Psoas muscle (tissue), 8 donors: Measurements from ENCODE around the gene CNEP1R1. TPM values are rescaled to one million over a fixed set of nuclear protein-coding genes. Genes with fewer than 3 reads are reported as not detected.

Experiments used
- ATAC-seq, 4 donors: fragments of 200-7000 bp; cut with Tn5 transposase; one replicate each; pipeline ENCODE4 v1.9.1; 2020; ENCODE audit warnings: moderate library complexity in 3 of 4, mild to moderate bottlenecking in 2 of 4
- DNase-seq, 2 donors: peaks; one replicate each; pipeline ENCODE4 v3.0.0-alpha.2; 2020
- H3K27ac ChIP-seq: fragments of 200-600 bp; one replicate; pipeline ENCODE4 v1.8.0; 2022
- H3K27me3 ChIP-seq, 3 donors: fragments of 200-600 bp in 1 of 3; one replicate each; pipeline versions ENCODE4 v1.6.1 to v1.8.0; 2013 to 2022; ENCODE audit warnings: low read length in 2 of 3, mild to moderate bottlenecking in 2 of 3, moderate library complexity in 1 of 3; ENCODE audit not compliant: insufficient read depth in 3 of 3
- H3K36me3 ChIP-seq, 2 donors: fragments of 200-600 bp in 1 of 2; one replicate each; pipeline versions ENCODE4 v1.6.1 to v1.8.0; 2013 to 2022; ENCODE audit warnings: low read depth in 1 of 2, mild to moderate bottlenecking in 1 of 2, moderate library complexity in 1 of 2; ENCODE audit not compliant: insufficient read depth in 1 of 2
- H3K4me1 ChIP-seq: fragments of 200-600 bp; one replicate; pipeline ENCODE4 v1.8.0; 2022
- H3K4me3 ChIP-seq: fragments of 200-600 bp; one replicate; pipeline ENCODE4 v1.8.0; 2022; ENCODE audit warnings: mild to moderate bottlenecking
- H3K9me3 ChIP-seq: fragments of 200-600 bp; one replicate; pipeline ENCODE4 v1.8.0; 2022
- WGBS, 3 donors: extraction: QIAGEN DNeasy Blood & Tissue Kit; methylation state at CpG; one replicate each; pipeline versions ENCODE4 v1.1.6 to v1.1.7; 2013; 5-methylcytosine and 5-hydroxymethylcytosine counted together
- intact Hi-C, 2 donors: fragments of 100-400 bp; cut with DNase I; formaldehyde crosslinking; loops; one replicate each; pipeline versions ENCODE4 v1.11.0 to v1.14.2; 2022
- polyA plus RNA-seq, 3 donors: library from polyadenylated mRNA; stranded (reverse); fragments of 200-250 nt; gene quantifications; one replicate each; pipeline ENCODE4 v1.2.3, GENCODE V29; 2013
- total RNA-seq, 4 donors: library from RNA; stranded (reverse); fragmentation: NEBNext Ultra II Directional in 2 of 4; extraction: Animal tissue kit (Norgen Biotek cat#: 25700) in 2 of 4; gene quantifications; one replicate each; pipeline versions ENCODE4 v1.2.1 to v1.2.4, GENCODE V29; 2021 to 2023
- TF ChIP-seq, protein P1 (sequence below): fragments of 200-600 bp; IDR thresholded peaks from one replicate; pipeline ENCODE4 v1.8.0; 2022; ENCODE audit warnings: antibody characterized with exemption
- donor health status: healthy with polysubstance abuse.
- donor health status: DM: no; HTN: no; CAD: no; lungs with moderate emphysema.
- donor health status: Bipolar disorder and iron deficiency.
- donor health status: healthy.
- donor health status: DM: yes; HTN: yes; CAD: no.
- donor health status: DM: no; HTN: no; CAD: no.
- donor health status: DM: no; HTN: no; CAD: no.
- donor health status: DM: yes; HTN: yes; CAD: no.

Gene CNEP1R1
- total and polyA plus RNA-seq, 7 donors: 10.9 to 45.5 (median 15.3) TPM

DNA sequence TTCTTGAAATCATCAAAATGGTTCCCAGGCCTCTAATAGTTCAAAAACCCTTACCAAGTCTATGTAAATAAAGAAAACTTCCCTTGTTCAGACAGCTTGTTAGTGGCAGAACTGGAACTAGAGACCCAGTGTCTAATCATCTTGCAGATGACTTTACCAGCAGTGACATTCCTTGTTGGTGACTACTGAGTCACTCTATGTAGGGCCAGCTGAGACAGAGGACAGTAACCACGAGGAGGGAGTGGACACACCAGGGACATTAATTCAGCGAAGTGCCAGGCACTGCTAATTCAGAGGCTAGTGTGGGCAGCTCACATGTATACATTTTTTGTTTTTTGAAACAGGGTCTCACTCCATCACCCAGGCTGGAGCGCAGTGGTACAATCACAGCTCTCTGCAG lies 34.6 kb downstream of the CNEP1R1 start:
- DNase-seq (no peak), ATAC-seq (no peak)
- no peak overlapping the region for H3K4me3 ChIP-seq
- TF ChIP-seq, protein P1, sequence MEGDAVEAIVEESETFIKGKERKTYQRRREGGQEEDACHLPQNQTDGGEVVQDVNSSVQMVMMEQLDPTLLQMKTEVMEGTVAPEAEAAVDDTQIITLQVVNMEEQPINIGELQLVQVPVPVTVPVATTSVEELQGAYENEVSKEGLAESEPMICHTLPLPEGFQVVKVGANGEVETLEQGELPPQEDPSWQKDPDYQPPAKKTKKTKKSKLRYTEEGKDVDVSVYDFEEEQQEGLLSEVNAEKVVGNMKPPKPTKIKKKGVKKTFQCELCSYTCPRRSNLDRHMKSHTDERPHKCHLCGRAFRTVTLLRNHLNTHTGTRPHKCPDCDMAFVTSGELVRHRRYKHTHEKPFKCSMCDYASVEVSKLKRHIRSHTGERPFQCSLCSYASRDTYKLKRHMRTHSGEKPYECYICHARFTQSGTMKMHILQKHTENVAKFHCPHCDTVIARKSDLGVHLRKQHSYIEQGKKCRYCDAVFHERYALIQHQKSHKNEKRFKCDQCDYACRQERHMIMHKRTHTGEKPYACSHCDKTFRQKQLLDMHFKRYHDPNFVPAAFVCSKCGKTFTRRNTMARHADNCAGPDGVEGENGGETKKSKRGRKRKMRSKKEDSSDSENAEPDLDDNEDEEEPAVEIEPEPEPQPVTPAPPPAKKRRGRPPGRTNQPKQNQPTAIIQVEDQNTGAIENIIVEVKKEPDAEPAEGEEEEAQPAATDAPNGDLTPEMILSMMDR: no peak
- 53 to 71% (median 55%) methylated on average over 3 of the region's 3 CpGs for WGBS, 3 donors
- intact Hi-C loops: no loop called here
- H3K36me3 ChIP-seq: no peaks in the 10 kb centered on the region
- no peaks in the 10 kb centered on the region for H3K27me3 ChIP-seq
- no peak overlapping the region for H3K27ac ChIP-seq
- H3K4me1 ChIP-seq: no peaks in the 10 kb centered on the region
- H3K9me3 ChIP-seq: peaks cover 9% of the 10 kb centered on the region

DNA sequence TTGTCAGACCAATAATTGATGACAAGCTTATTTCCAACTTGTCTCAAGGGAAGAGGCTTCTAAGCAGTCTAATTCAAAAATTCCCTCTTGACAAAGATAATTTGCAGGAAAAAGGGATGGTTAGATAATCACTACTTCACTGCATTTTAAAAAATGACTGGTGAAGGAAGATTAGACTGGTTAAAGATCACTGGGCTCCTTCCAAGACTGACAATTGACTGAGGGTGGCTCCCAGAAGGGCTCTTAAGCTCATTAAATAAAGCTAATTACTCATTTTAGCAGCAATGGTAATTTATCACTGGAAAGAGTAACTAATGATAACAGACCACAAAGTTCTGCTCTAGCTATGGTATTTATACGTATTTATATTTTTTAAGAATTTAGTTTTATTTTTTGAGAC lies 36.3 kb downstream of the CNEP1R1 start:
- TF ChIP-seq, protein P1: no peak
- 43 to 96% (median 51%) methylated on average over 1 of the region's 1 CpG for WGBS, 3 donors
- Histone ChIP-seq H3K9me3 (peaks cover 3% of the 10 kb centered on the region), H3K27ac (no peak overlapping the region), H3K4me3 (no peak overlapping the region), H3K27me3 (no peaks in the 10 kb centered on the region), H3K4me1 (no peaks in the 10 kb centered on the region), H3K36me3 (no peaks in the 10 kb centered on the region)
- intact Hi-C loops: no loop called here
- DNase-seq: no peak
- ATAC-seq: no peak

DNA sequence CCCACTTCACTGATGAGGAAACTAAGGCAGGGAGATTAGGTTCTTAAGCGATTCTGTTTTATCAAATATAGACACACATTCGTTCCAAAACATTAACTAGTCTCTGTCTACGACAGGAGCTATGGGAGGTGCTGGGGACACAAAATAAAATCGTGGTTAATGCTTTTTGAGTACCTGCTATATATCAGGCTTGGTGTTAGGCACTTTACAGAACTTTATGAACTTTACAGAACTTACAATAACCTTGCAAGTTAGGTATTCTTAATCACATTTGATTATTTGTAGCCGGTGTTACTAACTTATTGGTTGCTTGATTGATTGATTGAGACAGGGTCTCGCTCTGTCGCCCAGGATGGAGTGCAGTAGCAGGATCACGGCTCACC lies 40.2 kb downstream of the CNEP1R1 start:
- 78 to 86% (median 84%) methylated on average over 8 of the region's 8 CpGs for WGBS, 3 donors
- Histone ChIP-seq H3K9me3 (no peaks in the 10 kb centered on the region), H3K4me1 (peaks cover 22% of the 10 kb centered on the region), H3K27ac (peak overlapping the region; percentile 94), H3K27me3 (no peaks in the 10 kb centered on the region), H3K4me3 (peak overlapping the region; percentile 91), H3K36me3 (peaks cover 4 to 13% of the 10 kb centered on the region in 2 donors)
- no peak for ATAC-seq
- intact Hi-C loops: loop anchor here (5.0 kb wide), 2 partner anchors 87 to 147 kb away; partner anchors contain the start of gene TENT4B (in 2 of the 2)
- no peak for DNase-seq
- TF ChIP-seq, protein P1: no peak

DNA sequence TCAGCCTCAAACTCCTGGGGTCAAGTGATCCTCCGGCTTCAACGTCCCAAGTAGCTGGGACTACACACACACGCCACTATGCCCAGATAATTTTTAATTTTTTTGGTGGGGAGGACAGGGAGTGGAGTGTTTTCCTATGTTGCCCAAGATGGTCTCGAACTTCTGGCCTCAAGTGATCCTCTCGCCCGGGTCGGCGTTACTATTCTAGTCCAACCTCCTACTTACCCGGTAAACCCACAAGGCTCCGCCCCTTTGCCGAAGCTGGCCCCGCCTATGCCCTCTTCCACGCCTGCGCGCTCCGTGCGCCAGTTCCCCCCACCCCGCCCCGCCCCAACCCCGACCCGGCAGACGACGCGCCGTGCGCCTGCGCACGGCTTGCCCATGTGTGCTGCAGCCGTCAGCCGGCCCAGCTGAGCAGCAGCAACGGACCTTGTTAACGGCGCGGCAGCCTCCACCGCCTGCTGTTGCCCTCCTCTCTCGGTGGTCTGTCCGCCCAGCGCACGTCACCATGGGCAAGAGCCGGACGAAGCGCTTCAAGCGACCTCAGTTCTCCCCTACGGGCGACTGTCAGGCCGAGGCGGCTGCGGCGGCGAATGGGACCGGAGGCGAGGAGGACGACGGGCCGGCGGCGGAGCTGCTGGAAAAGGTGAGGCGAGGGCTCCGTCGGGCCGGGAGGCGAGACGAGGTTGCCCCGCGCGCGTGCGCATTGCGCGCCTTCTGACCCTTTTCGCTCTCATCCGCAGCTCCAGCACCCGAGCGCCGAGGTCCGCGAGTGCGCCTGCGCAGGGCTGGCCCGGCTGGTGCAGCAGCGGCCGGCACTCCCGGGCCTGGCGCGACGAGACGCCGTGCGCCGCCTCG lies 40.8 kb downstream of the CNEP1R1 start, which contains the start of gene HEATR3:
TSS of gene HEATR3 (plus strand) at position 347 of the 858 bp plus-strand sequence. CDS start at position 509, 162 bp downstream.
- peak; percentile 92 to 97 for DNase-seq
- ATAC-seq: peak; percentile 95 to 97 (median 96)
- intact Hi-C loops: loop anchor here (2.0 to 5.0 kb wide), 3 partner anchors 41 to 146 kb away; partner anchors contain the start of genes TENT4B (in 2 of the 2) and CNEP1R1 (in 1 of the 2)
- H3K27ac ChIP-seq: peak within 1 kb of the TSS; percentile 94
- no peaks in the 10 kb centered on the region for H3K9me3 ChIP-seq
- no peaks in the 10 kb centered on the region for H3K27me3 ChIP-seq
- peaks cover 7 to 19% of the 10 kb centered on the region in 2 donors for H3K36me3 ChIP-seq
- peak within 1 kb of the TSS; percentile 91 for H3K4me3 ChIP-seq
- H3K4me1 ChIP-seq: peaks cover 22% of the 10 kb centered on the region
- TF ChIP-seq, protein P1: no peak
- 3% methylated on average over 78 to 91 of the region's 91 CpGs for WGBS, 3 donors
